ENCODE measurements around the gene CHD2.
A peak's percentile ranks its signal among the peaks of the same experiment; 100 is the strongest.

The CHD2 gene

GRCh38 chr15:92879949-92880725 lies 20.0 kb upstream of the CHD2 start:
- no peaks in the 10 kb centered on the region for H3K9me3 ChIP-seq (ENCODE audit: control insufficient read depth, insufficient read depth, low read length)
- H3K27me3 ChIP-seq (ENCODE audit: control insufficient read depth, insufficient read depth, low read length): no peaks in the 10 kb centered on the region
- peak overlapping the region; percentile 89 for H3K27ac ChIP-seq (ENCODE audit: low read depth, low read length)
- no peak overlapping the region for H3K9ac ChIP-seq (ENCODE audit: low read depth, low read length)
- peaks cover 8% of the 10 kb centered on the region; the same call in 1 of the 2 replicates for H3K36me3 ChIP-seq (ENCODE audit: control insufficient read depth, insufficient read depth, low read length)
- H3K4me1 ChIP-seq (ENCODE audit: control insufficient read depth, insufficient read depth, low read length): peaks cover 30% of the 10 kb centered on the region
- no peak overlapping the region for H3K4me3 ChIP-seq (ENCODE audit: low read depth, low read length)

- Histone ChIP-seq H3K9ac (ENCODE audit: low read depth, low read length) (no peak overlapping the region), H3K9me3 (ENCODE audit: control insufficient read depth, insufficient read depth, low read length) (no peaks in the 10 kb centered on the region), H3K4me1 (ENCODE audit: control insufficient read depth, insufficient read depth, low read length) (peaks cover 33% of the 10 kb centered on the region), H3K4me3 (ENCODE audit: low read depth, low read length) (no peak overlapping the region), H3K27me3 (ENCODE audit: control insufficient read depth, insufficient read depth, low read length) (no peaks in the 10 kb centered on the region), H3K36me3 (ENCODE audit: control insufficient read depth, insufficient read depth, low read length) (peaks cover 14% of the 10 kb centered on the region), H3K27ac (ENCODE audit: low read depth, low read length) (peak overlapping the region; percentile 89)
These were observed 19.3 kb upstream of the CHD2 start for GRCh38 chr15:92880796-92881195.

GRCh38 chr15:92881211-92881754 lies 18.8 kb upstream of the CHD2 start:
- 0 out of 2 replicates have a peak overlapping the region, but pooled peaks have one; percentile 48 for H3K4me3 ChIP-seq (ENCODE audit: low read depth, low read length)

GRCh38 chr15:92881802-92882696 lies 18.1 kb upstream of the CHD2 start:
- H3K27ac ChIP-seq (ENCODE audit: low read depth, low read length): peak overlapping the region; percentile 98

More at GRCh38 chr15:92881211-92881754, 18.8 kb upstream of the CHD2 start:
- no peaks in the 10 kb centered on the region for H3K27me3 ChIP-seq (ENCODE audit: control insufficient read depth, insufficient read depth, low read length)
- H3K36me3 ChIP-seq (ENCODE audit: control insufficient read depth, insufficient read depth, low read length): peaks cover 19% of the 10 kb centered on the region
- H3K27ac ChIP-seq (ENCODE audit: low read depth, low read length): peak overlapping the region; percentile 89
- peak overlapping the region; percentile 32; the same call in 1 of the 2 replicates for H3K9ac ChIP-seq (ENCODE audit: low read depth, low read length)
- H3K9me3 ChIP-seq (ENCODE audit: control insufficient read depth, insufficient read depth, low read length): no peaks in the 10 kb centered on the region
- peaks cover 38% of the 10 kb centered on the region for H3K4me1 ChIP-seq (ENCODE audit: control insufficient read depth, insufficient read depth, low read length)

GRCh38 chr15:92882697-92883162 lies 17.4 kb upstream of the CHD2 start:
- Histone ChIP-seq H3K9me3 (ENCODE audit: control insufficient read depth, insufficient read depth, low read length) (no peaks in the 10 kb centered on the region), H3K27me3 (ENCODE audit: control insufficient read depth, insufficient read depth, low read length) (no peaks in the 10 kb centered on the region), H3K27ac (ENCODE audit: low read depth, low read length) (peak overlapping the region; percentile 98), H3K36me3 (ENCODE audit: control insufficient read depth, insufficient read depth, low read length) (peaks cover 34% of the 10 kb centered on the region), H3K4me3 (ENCODE audit: low read depth, low read length) (peak overlapping the region; percentile 87), H3K9ac (ENCODE audit: low read depth, low read length) (peak overlapping the region; percentile 93), H3K4me1 (ENCODE audit: control insufficient read depth, insufficient read depth, low read length) (peaks cover 39% of the 10 kb centered on the region)

More at GRCh38 chr15:92881802-92882696, 18.1 kb upstream of the CHD2 start:
- H3K9ac ChIP-seq (ENCODE audit: low read depth, low read length): peak overlapping the region; percentile 32
- peaks cover 27% of the 10 kb centered on the region for H3K36me3 ChIP-seq (ENCODE audit: control insufficient read depth, insufficient read depth, low read length)
- H3K9me3 ChIP-seq (ENCODE audit: control insufficient read depth, insufficient read depth, low read length): no peaks in the 10 kb centered on the region
- peaks cover 39% of the 10 kb centered on the region for H3K4me1 ChIP-seq (ENCODE audit: control insufficient read depth, insufficient read depth, low read length)
- H3K4me3 ChIP-seq (ENCODE audit: low read depth, low read length): peak overlapping the region; percentile 87
- no peaks in the 10 kb centered on the region for H3K27me3 ChIP-seq (ENCODE audit: control insufficient read depth, insufficient read depth, low read length)

GRCh38 chr15:92883163-92883875 lies 16.8 kb upstream of the CHD2 start:
- Histone ChIP-seq H3K27me3 (ENCODE audit: control insufficient read depth, insufficient read depth, low read length) (no peaks in the 10 kb centered on the region), H3K4me3 (ENCODE audit: low read depth, low read length) (peak overlapping the region; percentile 87), H3K9ac (ENCODE audit: low read depth, low read length) (peak overlapping the region; percentile 93), H3K4me1 (ENCODE audit: control insufficient read depth, insufficient read depth, low read length) (peaks cover 39% of the 10 kb centered on the region), H3K9me3 (ENCODE audit: control insufficient read depth, insufficient read depth, low read length) (no peaks in the 10 kb centered on the region), H3K36me3 (ENCODE audit: control insufficient read depth, insufficient read depth, low read length) (peaks cover 40% of the 10 kb centered on the region), H3K27ac (ENCODE audit: low read depth, low read length) (peak overlapping the region; percentile 98)

GRCh38 chr15:92883876-92884435 lies 16.2 kb upstream of the CHD2 start:
- H3K27me3 ChIP-seq (ENCODE audit: control insufficient read depth, insufficient read depth, low read length): no peaks in the 10 kb centered on the region
- H3K4me1 ChIP-seq (ENCODE audit: control insufficient read depth, insufficient read depth, low read length): peaks cover 33% of the 10 kb centered on the region
- peak overlapping the region; percentile 93 for H3K9ac ChIP-seq (ENCODE audit: low read depth, low read length)
- H3K4me3 ChIP-seq (ENCODE audit: low read depth, low read length): peak overlapping the region; percentile 87
- peak overlapping the region; percentile 98 for H3K27ac ChIP-seq (ENCODE audit: low read depth, low read length)
- H3K36me3 ChIP-seq (ENCODE audit: control insufficient read depth, insufficient read depth, low read length): peaks cover 46% of the 10 kb centered on the region
- H3K9me3 ChIP-seq (ENCODE audit: control insufficient read depth, insufficient read depth, low read length): no peaks in the 10 kb centered on the region

- Histone ChIP-seq H3K36me3 (ENCODE audit: control insufficient read depth, insufficient read depth, low read length) (peaks cover 52% of the 10 kb centered on the region), H3K9me3 (ENCODE audit: control insufficient read depth, insufficient read depth, low read length) (no peaks in the 10 kb centered on the region), H3K27me3 (ENCODE audit: control insufficient read depth, insufficient read depth, low read length) (no peaks in the 10 kb centered on the region), H3K4me3 (ENCODE audit: low read depth, low read length) (peak overlapping the region; percentile 87), H3K4me1 (ENCODE audit: control insufficient read depth, insufficient read depth, low read length) (peaks cover 33% of the 10 kb centered on the region), H3K27ac (ENCODE audit: low read depth, low read length) (peak overlapping the region; percentile 98), H3K9ac (ENCODE audit: low read depth, low read length) (peak overlapping the region; percentile 93)
These were observed 15.5 kb upstream of the CHD2 start for GRCh38 chr15:92884436-92885223.

GRCh38 chr15:92885224-92886041 lies 14.7 kb upstream of the CHD2 start:
- H3K27me3 ChIP-seq (ENCODE audit: control insufficient read depth, insufficient read depth, low read length): no peaks in the 10 kb centered on the region
- peak overlapping the region; percentile 93 for H3K9ac ChIP-seq (ENCODE audit: low read depth, low read length)
- H3K4me1 ChIP-seq (ENCODE audit: control insufficient read depth, insufficient read depth, low read length): peaks cover 26% of the 10 kb centered on the region
- H3K9me3 ChIP-seq (ENCODE audit: control insufficient read depth, insufficient read depth, low read length): no peaks in the 10 kb centered on the region
- peak overlapping the region; percentile 87 for H3K4me3 ChIP-seq (ENCODE audit: low read depth, low read length)
- peak overlapping the region; percentile 98 for H3K27ac ChIP-seq (ENCODE audit: low read depth, low read length)
- peaks cover 58% of the 10 kb centered on the region for H3K36me3 ChIP-seq (ENCODE audit: control insufficient read depth, insufficient read depth, low read length)

Measured in HUES48 (cell line).